ENCODE results near the gene TANC2. TPM values are rescaled to one million over a fixed set of nuclear protein-coding genes. Genes with fewer than 3 reads are reported as not detected.

TANC2 gene
- total and polyA plus RNA-seq, 2 donors (not counting 3 experiments of a cell fraction or from before 2014, with no cell fraction given): 7.9 to 30.8 TPM

DNA sequence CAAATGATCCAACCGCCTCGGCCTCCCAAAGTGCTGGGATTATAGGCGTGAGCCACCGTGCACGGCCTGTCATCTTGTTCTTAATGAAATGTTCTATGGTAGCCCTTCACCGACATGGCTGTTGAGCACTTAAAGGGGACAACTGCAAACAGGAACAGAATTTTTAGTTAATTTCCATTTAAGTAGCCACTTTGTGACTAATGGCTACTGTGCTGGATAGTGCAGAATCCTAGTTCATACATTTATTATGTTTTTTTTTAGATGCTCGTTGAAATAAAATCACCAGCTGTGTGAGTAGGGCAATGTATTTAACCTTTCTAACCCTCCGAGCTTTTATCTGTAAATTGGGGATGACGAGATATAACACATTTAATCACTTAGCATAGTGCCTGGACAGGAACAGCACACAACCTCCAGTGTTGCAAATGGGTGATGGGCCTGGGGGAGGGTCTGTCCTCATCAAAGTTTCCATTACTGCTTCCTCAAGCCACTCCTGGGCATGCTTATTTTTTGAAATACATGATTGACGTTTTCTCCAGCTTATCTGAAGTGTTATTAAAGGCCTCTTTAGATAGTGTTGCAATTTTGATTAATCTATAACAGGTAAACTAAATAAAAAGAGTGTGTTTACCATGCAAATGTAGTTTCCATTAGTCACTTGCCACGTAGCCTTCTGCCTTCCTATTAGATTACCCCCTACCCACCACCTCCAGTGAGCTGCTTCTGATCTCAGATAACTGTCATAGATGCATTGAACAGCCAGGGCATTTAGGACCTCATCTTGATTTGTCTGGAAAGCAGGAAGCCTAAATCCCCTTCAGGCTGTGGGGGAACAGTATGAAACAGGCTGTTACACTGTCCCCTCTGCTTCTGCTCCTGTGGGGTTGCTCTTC lies 42.5 kb upstream of the TANC2 start:
- Histone ChIP-seq H3K27me3 (ENCODE audit: control insufficient read depth in 2 of 2, insufficient read depth in 2 of 2, low read length in 2 of 2) (peaks cover 0 to 8% of the 10 kb centered on the region in 2 experiments), H3K9ac (replicated peaks; ENCODE audit: extremely low read depth, insufficient read depth, low read length) (no peak overlapping the region), H3K4me1 (ENCODE audit: control insufficient read depth, extremely low read depth, insufficient read depth, low read length) (no peaks in the 10 kb centered on the region), H3K27ac (ENCODE audit: insufficient read depth, low read depth, low read length) (no peak overlapping the region), H3K79me2 (ENCODE audit: control insufficient read depth, insufficient read depth, low read length) (no peaks in the 10 kb centered on the region), H3K4me2 (ENCODE audit: insufficient read depth, low read length) (no peak overlapping the region), H3K4me3 (replicated peaks in 1 of 3; ENCODE audit: insufficient read depth in 1 of 3, low read depth in 1 of 3, low read length in 3 of 3) (no peak overlapping the region), H3K9me3 (replicated peaks; ENCODE audit: control insufficient read depth, insufficient read depth, low read length) (no peaks in the 10 kb centered on the region), H3K9me1 (replicated peaks; ENCODE audit: control insufficient read depth, extremely low read depth, insufficient read depth, low read length) (no peaks in the 10 kb centered on the region), H2AFZ (ENCODE audit: low read depth, low read length) (no peak overlapping the region), H3K36me3 (ENCODE audit: control insufficient read depth in 2 of 2, extremely low read depth in 1 of 2, insufficient read depth in 2 of 2, low read length in 2 of 2) (no peaks in the 10 kb centered on the region), H4K20me1 (replicated peaks; ENCODE audit: control insufficient read depth, extremely low read depth, insufficient read depth, low read length) (no peaks in the 10 kb centered on the region)
- POLR2A ChIA-PET: no interaction called here
- no peak for DNase-seq (ENCODE audit: low read depth, low spot score)
- FAIRE-seq: no peak
- TF ChIP-seq CTCF (IDR thresholded peaks at IDR 0.05; ENCODE audit: extremely low read depth in 1 of 2, insufficient read depth in 1 of 2, low read depth in 1 of 2, low read length in 2 of 2) (no peak), MAX (IDR thresholded peaks at IDR 0.05; ENCODE audit: insufficient read depth, insufficient read length) (no peak), EZH2 (IDR thresholded peaks at IDR 0.05; ENCODE audit: borderline replicate concordance, low read depth, low read length, severe bottlenecking) (no peak), POLR2AphosphoS5 (IDR thresholded peaks at IDR 0.05; ENCODE audit: insufficient read depth, low read depth, low read length) (no peak), JUN (IDR thresholded peaks at IDR 0.05; ENCODE audit: borderline replicate concordance, insufficient read depth, insufficient read length, low read depth) (no peak), GATA2 (IDR thresholded peaks at IDR 0.05; ENCODE audit: insufficient read depth, insufficient read length, low read depth, low read length) (no peak), FOS (IDR thresholded peaks at IDR 0.05; ENCODE audit: borderline replicate concordance, insufficient read depth, low read length) (no peak), MYC (IDR thresholded peaks at IDR 0.05; ENCODE audit: low read depth, low read length) (no peak), POLR2A (IDR thresholded peaks at IDR 0.05; ENCODE audit: low read depth, low read length) (no peak)
- no TSS peak for BruUV-seq (replicated peaks)
- CTCF ChIA-PET: interaction anchor here (1.0 to 1.3 kb wide), 2 partner anchors 9 to 111 kb away, joined by 3 read pairs; no protein-coding TSS in a partner anchor
- dilution Hi-C loops (cut with MboI; ENCODE audit: extremely low pct_ligation_motif_present, low sequenced_read_pairs): no loop called here
- intact Hi-C loops (cut with micrococcal nuclease): no loop called here
